CD14-positive monocyte (primary cell): ENCODE data around the gene LZTS2. TPM values are rescaled to one million over a fixed set of nuclear protein-coding genes. Genes with fewer than 3 reads are reported as not detected.

Experiments used
- DNase-seq, 3 donors: peaks; one replicate each; pipeline ENCODE4 v3.0.0-alpha.2; 2011 to 2022
- H2AFZ ChIP-seq: 2 replicates; pipeline ENCODE4 v1.6.0; 2012; ENCODE audit warnings: mild to moderate bottlenecking, low read depth, low read length, inconsistent platforms; ENCODE audit not compliant: insufficient read depth, poor library complexity, severe bottlenecking
- H3K27ac ChIP-seq, 2 donors: 1 replicate in 1 of 2; 2 replicates in 1 of 2; pipeline ENCODE4 v1.5.1; 2012 to 2013; ENCODE audit warnings: low read length in 2 of 2, control low read depth in 1 of 2, inconsistent platforms in 1 of 2, low read depth in 1 of 2, mild to moderate bottlenecking in 1 of 2
- H3K27me3 ChIP-seq, 2 donors: one replicate each; pipeline versions ENCODE4 v1.6.0 to v1.6.1; 2011 to 2013; ENCODE audit warnings: low read length in 2 of 2; ENCODE audit not compliant: control insufficient read depth in 2 of 2, insufficient read depth in 2 of 2
- H3K36me3 ChIP-seq, 2 donors: replicated peaks in 1 of 2; 1 replicate in 1 of 2; 2 replicates in 1 of 2; pipeline versions ENCODE4 v1.5.1 to v1.6.1; 2012 to 2013; ENCODE audit warnings: low read length in 2 of 2, control low read depth in 1 of 2, inconsistent platforms in 1 of 2, mild to moderate bottlenecking in 1 of 2; ENCODE audit not compliant: insufficient read depth in 2 of 2, control insufficient read depth in 1 of 2
- H3K4me1 ChIP-seq, 2 donors: 1 replicate in 1 of 2; 2 replicates in 1 of 2; pipeline versions ENCODE4 v1.5.1 to v1.6.1; 2012 to 2013; ENCODE audit warnings: low read length in 2 of 2, control low read depth in 1 of 2, inconsistent platforms in 1 of 2, mild to moderate bottlenecking in 1 of 2, moderate library complexity in 1 of 2; ENCODE audit not compliant: insufficient read depth in 2 of 2, control insufficient read depth in 1 of 2
- H3K4me2 ChIP-seq: replicated peaks from 2 replicates; pipeline ENCODE3; 2012; ENCODE audit warnings: low read length, moderate library complexity, mild to moderate bottlenecking; ENCODE audit not compliant: poor library complexity, severe bottlenecking; ENCODE audit errors: extremely low read depth
- H3K4me3 ChIP-seq, 3 experiments: fragments of 200-600 bp in 1 of 3; sonication (generic) in 1 of 3; replicated peaks in 1 of 3; 1 replicate in 2 of 3; 2 replicates in 1 of 3; pipeline ENCODE4 v1.5.1; 2011 to 2013; ENCODE audit warnings: low read length in 3 of 3, mild to moderate bottlenecking in 3 of 3, control low read depth in 2 of 3, low read depth in 2 of 3, inconsistent platforms in 1 of 3, moderate library complexity in 1 of 3
- H3K79me2 ChIP-seq: 2 replicates; pipeline ENCODE4 v1.6.0; 2012; ENCODE audit warnings: mild to moderate bottlenecking, control low read depth, inconsistent platforms, low read length, moderate library complexity; ENCODE audit not compliant: insufficient read depth
- H3K9ac ChIP-seq: 2 replicates; pipeline ENCODE4 v1.6.0; 2017; ENCODE audit warnings: low read length, mild to moderate bottlenecking; ENCODE audit not compliant: insufficient read depth, poor library complexity, severe bottlenecking
- H3K9me3 ChIP-seq, 2 donors: replicated peaks in 1 of 2; 1 replicate in 1 of 2; 2 replicates in 1 of 2; pipeline versions ENCODE4 v1.5.1 to v1.6.1; 2012 to 2013; ENCODE audit warnings: low read length in 2 of 2, control low read depth in 1 of 2; ENCODE audit not compliant: control insufficient read depth in 1 of 2, insufficient read depth in 1 of 2
- H4K20me1 ChIP-seq: 2 replicates; pipeline ENCODE4 v1.6.0; 2012; ENCODE audit warnings: mild to moderate bottlenecking, low read length, control low read depth, moderate library complexity; ENCODE audit not compliant: insufficient read depth
- H3K27ac Mint-ChIP-seq, 7 donors: one replicate each; pipeline ENCODE4 v1.8.0; 2020; ENCODE audit warnings: mild to moderate bottlenecking in 7 of 7, mixed read lengths in 7 of 7, moderate library complexity in 6 of 7, inconsistent platforms in 2 of 7
- H3K27me3 Mint-ChIP-seq, 3 donors: one replicate each; pipeline ENCODE4 v1.8.0; 2021 to 2022; ENCODE audit warnings: low read depth in 3 of 3, mild to moderate bottlenecking in 3 of 3, mixed read lengths in 3 of 3, moderate library complexity in 3 of 3, inconsistent platforms in 1 of 3
- H3K36me3 Mint-ChIP-seq, 2 donors: one replicate each; pipeline ENCODE4 v1.8.0; 2020; ENCODE audit warnings: mixed read lengths in 2 of 2, inconsistent platforms in 1 of 2, mild to moderate bottlenecking in 1 of 2
- H3K4me1 Mint-ChIP-seq: one replicate; pipeline ENCODE4 v1.8.0; 2020; ENCODE audit warnings: mild to moderate bottlenecking, mixed read lengths
- H3K4me3 Mint-ChIP-seq, 2 donors: one replicate each; pipeline ENCODE4 v1.8.0; 2020; ENCODE audit warnings: mild to moderate bottlenecking in 2 of 2, mixed read lengths in 2 of 2, moderate library complexity in 1 of 2
- H3K9me3 Mint-ChIP-seq, 7 donors: one replicate each; pipeline ENCODE4 v1.8.0; 2020 to 2022; ENCODE audit warnings: mixed read lengths in 7 of 7, mild to moderate bottlenecking in 6 of 7, moderate library complexity in 6 of 7, inconsistent platforms in 2 of 7
- CTCF ChIP-seq: fragments of 200-600 bp; IDR thresholded peaks from one replicate; pipeline ENCODE4 v1.8.0; 2022; ENCODE audit warnings: antibody characterized with exemption, mild to moderate bottlenecking
- WGBS: methylation state at CpG from one replicate; pipeline ENCODE4 v1.1.5; 2013; ENCODE audit warnings: missing lambda C conversion rate; ENCODE audit not compliant: insufficient coverage; 5-methylcytosine and 5-hydroxymethylcytosine counted together
- intact Hi-C, 2 donors: fragments of 100-400 bp; cut with micrococcal nuclease; formaldehyde crosslinking; loops; one replicate each; pipeline versions ENCODE4 v1.15.0 to v1.15.1; 2023
- polyA plus RNA-seq, 3 donors: library from polyadenylated mRNA; depleted of rRNA in 1 of 3; unstranded in 2 of 3; stranded (reverse) in 1 of 3; fragments of 300-500 nt in 2 of 3; fragments of >200 nt in 1 of 3; fragmentation: Illumina TruSeq in 2 of 3; gene quantifications; 1 replicate in 2 of 3; 2 replicates in 1 of 3; pipeline ENCODE4 v1.2.3, GENCODE V29; 2012 to 2021

The LZTS2 gene
- polyA plus RNA-seq, 3 donors = 2.8 to 9.2 (median 3.3) TPM

- TF ChIP-seq CTCF = peak; percentile 90
- Histone ChIP-seq H3K27me3 (peaks cover 2 to 14% of the 10 kb centered on the region in 2 donors), H3K4me3 (no peak overlapping the region), H2AFZ (no peak overlapping the region), H4K20me1 (peaks cover 3% of the 10 kb centered on the region), H3K9ac (no peak overlapping the region), H3K4me1 (peaks cover 14 to 22% of the 10 kb centered on the region in 2 donors), H3K36me3 (peaks cover 34 to 42% of the 10 kb centered on the region in 2 donors), H3K79me2 (no peaks in the 10 kb centered on the region), H3K4me2 (no peak overlapping the region), H3K9me3 (no peaks in the 10 kb centered on the region), H3K27ac (no peak overlapping the region)
- Mint-ChIP-seq H3K27me3 (peaks cover 10 to 12% (median 11%) of the 10 kb centered on the region in 3 donors), H3K27ac (peak overlapping the region in 2 of 7 donors; percentile 50 to 100), H3K4me1 (peaks cover 23% of the 10 kb centered on the region), H3K9me3 (peaks cover 0 to 1% (median 0%) of the 10 kb centered on the region in 7 donors), H3K4me3 (peak overlapping the region in 1 of 2 donors; percentile 50), H3K36me3 (peaks cover 39 to 46% of the 10 kb centered on the region in 2 donors)
- WGBS = 0% methylated on average over 2 of the region's 6 CpGs
- DNase-seq = peak; percentile 71 to 79 (median 73)
- intact Hi-C loops = loop anchor here in 1 of 2 donors (5.0 kb wide), 1 partner anchor 101 kb away; no protein-coding TSS in a partner anchor
These were observed 41.7 kb downstream of the LZTS2 start for GRCh38 chr10:101041252-101041761.

- H3K4me3 ChIP-seq = peak overlapping the region in 2 of 3 experiments; percentile 60 to 87
- no peak for DNase-seq
These were observed 42.5 kb downstream of the LZTS2 start for GRCh38 chr10:101042118-101042517.

More at GRCh38 chr10:101042118-101042517, 42.5 kb downstream of the LZTS2 start:
- intact Hi-C loops = loop anchor here in 1 of 2 donors (5.0 kb wide), 1 partner anchor 100 kb away; no protein-coding TSS in a partner anchor
- WGBS = 79% methylated on average over 3 of the region's 4 CpGs
- Mint-ChIP-seq H3K4me1 (peaks cover 23% of the 10 kb centered on the region), H3K9me3 (peaks cover 0 to 4% (median 0%) of the 10 kb centered on the region in 7 donors), H3K27ac (peak overlapping the region; percentile 81 to 100 (median 98)), H3K36me3 (peaks cover 31 to 38% of the 10 kb centered on the region in 2 donors), H3K27me3 (peaks cover 18 to 20% (median 19%) of the 10 kb centered on the region in 3 donors), H3K4me3 (peak overlapping the region; percentile 96 to 99)
- Histone ChIP-seq H3K27me3 (peaks cover 9 to 22% of the 10 kb centered on the region in 2 donors), H3K9ac (peak overlapping the region; percentile 70), H3K4me2 (peak overlapping the region; percentile 74), H3K36me3 (peaks cover 26 to 33% of the 10 kb centered on the region in 2 donors), H3K79me2 (no peaks in the 10 kb centered on the region), H4K20me1 (no peaks in the 10 kb centered on the region), H3K27ac (peak overlapping the region in 1 of 2 donors; percentile 83), H3K9me3 (no peaks in the 10 kb centered on the region), H2AFZ (peak overlapping the region; percentile 84), H3K4me1 (peaks cover 14 to 22% of the 10 kb centered on the region in 2 donors)
- TF ChIP-seq CTCF = no peak
